Measurements from ENCODE around the gene CD36.

CD36 gene

GRCh38 chr7:80596933-80597517 lies 41.4 kb upstream of the CD36 start:
- Histone ChIP-seq H3K36me3 (ENCODE audit: insufficient read depth) (no peaks in the 10 kb centered on the region), H3K79me2 (ENCODE audit: insufficient read depth, low read depth) (no peaks in the 10 kb centered on the region), H3K9ac (no peak overlapping the region), H3K4me3 (IDR thresholded peaks at IDR 0.05; ENCODE audit: insufficient read depth, low read depth, low read length) (no peak overlapping the region), H3K4me2 (no peak overlapping the region), H3K27me3 (ENCODE audit: insufficient read depth, low read depth) (no peaks in the 10 kb centered on the region), H3K4me1 (ENCODE audit: low read depth, poor library complexity, severe bottlenecking) (no peaks in the 10 kb centered on the region), H4K20me1 (ENCODE audit: insufficient read depth) (no peaks in the 10 kb centered on the region), H3K27ac (no peak overlapping the region), H2AFZ (ENCODE audit: low read depth) (no peak overlapping the region)
- no peak for TF ChIP-seq CTCF (conservative IDR thresholded peaks at IDR 0.05; ENCODE audit: low read depth, low read length)

GRCh38 chr7:80597875-80598274 lies 40.6 kb upstream of the CD36 start:
- Histone ChIP-seq H3K4me2 (no peak overlapping the region), H3K79me2 (ENCODE audit: insufficient read depth, low read depth) (no peaks in the 10 kb centered on the region), H3K4me3 (IDR thresholded peaks at IDR 0.05; ENCODE audit: insufficient read depth, low read depth, low read length) (no peak overlapping the region), H3K36me3 (ENCODE audit: insufficient read depth) (no peaks in the 10 kb centered on the region), H3K27ac (no peak overlapping the region), H4K20me1 (ENCODE audit: insufficient read depth) (no peaks in the 10 kb centered on the region), H3K9ac (no peak overlapping the region), H2AFZ (ENCODE audit: low read depth) (no peak overlapping the region), H3K4me1 (ENCODE audit: low read depth, poor library complexity, severe bottlenecking) (no peaks in the 10 kb centered on the region), H3K27me3 (ENCODE audit: insufficient read depth, low read depth) (no peaks in the 10 kb centered on the region)
- TF ChIP-seq CTCF (conservative IDR thresholded peaks at IDR 0.05; ENCODE audit: low read depth, low read length): no peak

GRCh38 chr7:80600046-80600445 lies 38.4 kb upstream of the CD36 start:
- no peak overlapping the region for H2AFZ ChIP-seq (ENCODE audit: low read depth)
- H3K27ac ChIP-seq: no peak overlapping the region
- no peaks in the 10 kb centered on the region for H3K36me3 ChIP-seq (ENCODE audit: insufficient read depth)
- no peak overlapping the region for H3K4me3 ChIP-seq (IDR thresholded peaks at IDR 0.05; ENCODE audit: insufficient read depth, low read depth, low read length)
- H3K4me2 ChIP-seq: no peak overlapping the region
- H3K27me3 ChIP-seq (ENCODE audit: insufficient read depth, low read depth): no peaks in the 10 kb centered on the region
- no peak for TF ChIP-seq CTCF (conservative IDR thresholded peaks at IDR 0.05; ENCODE audit: low read depth, low read length)
- H3K79me2 ChIP-seq (ENCODE audit: insufficient read depth, low read depth): no peaks in the 10 kb centered on the region
- H3K4me1 ChIP-seq (ENCODE audit: low read depth, poor library complexity, severe bottlenecking): no peaks in the 10 kb centered on the region
- no peaks in the 10 kb centered on the region for H4K20me1 ChIP-seq (ENCODE audit: insufficient read depth)
- H3K9ac ChIP-seq: no peak overlapping the region

GRCh38 chr7:80601999-80602398 lies 36.4 kb upstream of the CD36 start:
- Histone ChIP-seq H3K4me3 (IDR thresholded peaks at IDR 0.05; ENCODE audit: insufficient read depth, low read depth, low read length) (no peak overlapping the region), H2AFZ (ENCODE audit: low read depth) (no peak overlapping the region), H3K9ac (no peak overlapping the region), H3K27me3 (ENCODE audit: insufficient read depth, low read depth) (no peaks in the 10 kb centered on the region), H3K36me3 (ENCODE audit: insufficient read depth) (no peaks in the 10 kb centered on the region), H3K79me2 (ENCODE audit: insufficient read depth, low read depth) (no peaks in the 10 kb centered on the region), H3K27ac (no peak overlapping the region), H3K4me2 (no peak overlapping the region), H4K20me1 (ENCODE audit: insufficient read depth) (no peaks in the 10 kb centered on the region), H3K4me1 (ENCODE audit: low read depth, poor library complexity, severe bottlenecking) (no peaks in the 10 kb centered on the region)
- TF ChIP-seq CTCF (conservative IDR thresholded peaks at IDR 0.05; ENCODE audit: low read depth, low read length): no peak

Data from KMS-11 (cell line).